Esophagus muscularis mucosa (tissue), 4 donors: ENCODE data around the gene GLG1. TPM values are rescaled to one million over a fixed set of nuclear protein-coding genes. Genes with fewer than 3 reads are reported as not detected.

Source experiments
- DNase-seq: peaks from one replicate; pipeline ENCODE4 v3.0.0-alpha.2; 2017; ENCODE audit errors: extremely low spot score
- H3K27ac ChIP-seq, 4 donors: fragments of 200-600 bp; sonication (generic); replicated peaks in 1 of 4; 1 replicate in 3 of 4; 2 replicates in 1 of 4; pipeline ENCODE4 v1.5.1; 2016 to 2019; ENCODE audit warnings: mild to moderate bottlenecking in 1 of 4
- H3K27me3 ChIP-seq, 4 donors: fragments of 200-600 bp; sonication (generic); one replicate each; pipeline versions ENCODE4 v1.5.1 to v1.6.0; 2016 to 2019
- H3K36me3 ChIP-seq, 4 donors: fragments of 200-600 bp; sonication (generic); one replicate each; pipeline ENCODE4 v1.5.1; 2016 to 2019
- H3K4me1 ChIP-seq, 4 donors: fragments of 200-600 bp; sonication (generic); one replicate each; pipeline ENCODE4 v1.5.1; 2016 to 2019
- H3K4me3 ChIP-seq, 4 donors: fragments of 200-600 bp; sonication (generic); 1 replicate in 2 of 4; 2 replicates in 2 of 4; pipeline ENCODE4 v1.5.1; 2016 to 2019; ENCODE audit warnings: mild to moderate bottlenecking in 4 of 4, moderate library complexity in 1 of 4
- H3K9me3 ChIP-seq, 4 donors: fragments of 200-600 bp; sonication (generic); 1 replicate in 3 of 4; 2 replicates in 1 of 4; pipeline ENCODE4 v1.5.1; 2016 to 2019
- CTCF ChIP-seq, 3 experiments: fragments of 200-600 bp in 2 of 3; fragments of 450-650 bp in 1 of 3; sonication (generic) in 2 of 3; IDR thresholded peaks; one replicate each; pipeline ENCODE4 v1.5.1; 2017 to 2019; ENCODE audit warnings: antibody characterized with exemption in 3 of 3, mild to moderate bottlenecking in 2 of 3, moderate library complexity in 1 of 3
- EP300 ChIP-seq: sonication (generic); formaldehyde crosslinking; IDR thresholded peaks from one replicate; pipeline ENCODE4 v1.6.1; 2017; ENCODE audit warnings: antibody characterized with exemption
- POLR2A ChIP-seq: fragments of 450-650 bp; IDR thresholded peaks from one replicate; pipeline ENCODE4 v1.6.1; 2017; ENCODE audit warnings: antibody characterized with exemption, moderate library complexity, mild to moderate bottlenecking, low read depth
- POLR2AphosphoS5 ChIP-seq, 2 donors: sonication (generic); formaldehyde crosslinking; IDR thresholded peaks; one replicate each; pipeline ENCODE4 v1.6.1; 2017; ENCODE audit warnings: antibody characterized with exemption in 2 of 2
- WGBS: methylation state at CpG from one replicate; pipeline ENCODE4 v1.1.5; 2018; 5-methylcytosine and 5-hydroxymethylcytosine counted together
- intact Hi-C: fragments of 100-400 bp; cut with DNase I; formaldehyde crosslinking; loops from one replicate; pipeline ENCODE4 v1.15.1; 2023
- total RNA-seq, 4 donors: library from RNA; depleted of rRNA; stranded (reverse); fragments of >200 nt; gene quantifications; one replicate each; pipeline versions ENCODE4 v1.1.0 to v1.2.1, GENCODE V29; 2016

The GLG1 gene
- total RNA-seq, 4 donors from 2014 or later, result 92.8 to 128 (median 121) TPM

GRCh38 chr16:74583926-74584666 is 22.8 kb downstream of the GLG1 start:
- Histone ChIP-seq H3K4me1 (peaks cover 15 to 38% (median 32%) of the 10 kb centered on the region in 4 donors), H3K27ac (no peak overlapping the region), H3K4me3 (no peak overlapping the region), H3K27me3 (no peaks in the 10 kb centered on the region), H3K9me3 (no peaks in the 10 kb centered on the region), H3K36me3 (peaks cover 0 to 3% (median 0%) of the 10 kb centered on the region in 4 donors)
- intact Hi-C loops, result no loop called here
- no peak for TF ChIP-seq POLR2AphosphoS5 (IDR thresholded peaks at IDR 0.05)
- TF ChIP-seq CTCF (IDR thresholded peaks at IDR 0.05), result no peak
- no peak for TF ChIP-seq POLR2A
- TF ChIP-seq EP300, result no peak
- no peak for DNase-seq
- 87% methylated on average over 9 of the region's 9 CpGs for WGBS

- Histone ChIP-seq H3K9me3 (no peaks in the 10 kb centered on the region), H3K27ac (no peak overlapping the region), H3K36me3 (no peaks in the 10 kb centered on the region), H3K4me1 (peaks cover 22 to 48% (median 34%) of the 10 kb centered on the region in 4 donors), H3K27me3 (no peaks in the 10 kb centered on the region), H3K4me3 (no peak overlapping the region)
- 97% methylated on average over 1 of the region's 1 CpG for WGBS
- no peak for DNase-seq
- intact Hi-C loops, result no loop called here
- TF ChIP-seq CTCF (IDR thresholded peaks at IDR 0.05) (no peak), POLR2AphosphoS5 (IDR thresholded peaks at IDR 0.05) (no peak), EP300 (no peak), POLR2A (no peak)
Measured at GRCh38 chr16:74582970-74583369, 23.9 kb downstream of the GLG1 start.

- H3K9me3 ChIP-seq, result no peaks in the 10 kb centered on the region
- H3K36me3 ChIP-seq, result no peaks in the 10 kb centered on the region
- WGBS, result 85% methylated on average over 3 of the region's 3 CpGs
- intact Hi-C loops, result no loop called here
- H3K27ac ChIP-seq, result no peak overlapping the region
- TF ChIP-seq POLR2AphosphoS5 (IDR thresholded peaks at IDR 0.05) (no peak), POLR2A (no peak), CTCF (IDR thresholded peaks at IDR 0.05) (no peak), EP300 (no peak)
- no peak overlapping the region for H3K4me3 ChIP-seq
- H3K4me1 ChIP-seq, result peaks cover 25 to 52% (median 36%) of the 10 kb centered on the region in 4 donors
- no peaks in the 10 kb centered on the region for H3K27me3 ChIP-seq
- DNase-seq, result no peak
Measured at GRCh38 chr16:74580833-74581232, 26.1 kb downstream of the GLG1 start.

- no peaks in the 10 kb centered on the region for H3K27me3 ChIP-seq
- no peaks in the 10 kb centered on the region for H3K36me3 ChIP-seq
- no peak for DNase-seq
- H3K4me3 ChIP-seq, result no peak overlapping the region
- WGBS, result 94% methylated on average over 3 of the region's 3 CpGs
- intact Hi-C loops, result no loop called here
- no peaks in the 10 kb centered on the region for H3K9me3 ChIP-seq
- no peak overlapping the region for H3K27ac ChIP-seq
- peaks cover 20 to 44% (median 35%) of the 10 kb centered on the region in 4 donors for H3K4me1 ChIP-seq
- no peak for TF ChIP-seq POLR2A
- TF ChIP-seq EP300, result no peak
- no peak for TF ChIP-seq POLR2AphosphoS5 (IDR thresholded peaks at IDR 0.05)
- no peak for TF ChIP-seq CTCF (IDR thresholded peaks at IDR 0.05)
Measured at GRCh38 chr16:74578838-74579237, 28.1 kb downstream of the GLG1 start.

- 93% methylated on average over 3 of the region's 3 CpGs for WGBS
- H3K27ac ChIP-seq, result no peak overlapping the region
- intact Hi-C loops, result no loop called here
- no peak for TF ChIP-seq POLR2AphosphoS5 (IDR thresholded peaks at IDR 0.05)
- TF ChIP-seq POLR2A, result no peak
- H3K27me3 ChIP-seq, result no peaks in the 10 kb centered on the region
- no peak for DNase-seq
- H3K4me3 ChIP-seq, result no peak overlapping the region
- H3K9me3 ChIP-seq, result no peaks in the 10 kb centered on the region
- no peaks in the 10 kb centered on the region for H3K36me3 ChIP-seq
- H3K4me1 ChIP-seq, result peaks cover 20 to 40% (median 32%) of the 10 kb centered on the region in 4 donors
Measured at GRCh38 chr16:74578433-74578832, 28.5 kb downstream of the GLG1 start.
